Glomerular endothelial cell (primary cell): Measurements from ENCODE around the gene DOK7. TPM values are rescaled to one million over a fixed set of nuclear protein-coding genes. Genes with fewer than 3 reads are reported as not detected.

Experiments used
- DNase-seq: peaks from one replicate; pipeline ENCODE4 v3.0.0-alpha.2; 2011; ENCODE audit warnings: low read depth, low spot score; ENCODE audit errors: extremely low read depth
- total RNA-seq: library from RNA; depleted of rRNA; stranded (reverse); fragments of >200 nt; gene quantifications from 2 replicates; pipeline ENCODE4 v1.2.3, GENCODE V29; 2015

The DOK7 gene
- total RNA-seq, 1 donor from 2014 or later, result not detected

GRCh38 chr4:3426465-3427133 lies 36.5 kb upstream of the DOK7 start:
- DNase-seq, result no peak

DNA sequence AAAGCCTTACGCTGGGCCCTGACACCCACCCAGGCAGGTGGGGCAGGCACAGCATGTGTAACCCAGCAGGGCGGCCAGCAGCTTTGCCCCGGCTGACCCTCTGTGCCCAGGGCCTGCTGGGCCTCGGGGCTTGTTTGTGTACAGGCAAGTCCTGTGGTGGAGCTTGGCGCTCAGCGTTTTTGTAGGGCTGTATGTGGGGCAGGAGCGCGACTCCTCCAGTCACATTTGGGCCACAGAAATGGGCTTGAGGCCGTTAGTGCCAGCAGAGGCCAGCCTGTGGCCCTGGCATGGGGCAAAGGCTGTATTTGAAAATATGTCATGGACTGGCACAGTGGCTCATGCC lies 36.0 kb upstream of the DOK7 start:
- no peak for DNase-seq

GRCh38 chr4:3427706-3428446 lies 35.2 kb upstream of the DOK7 start:
- no peak for DNase-seq

GRCh38 chr4:3429651-3430050 lies 33.5 kb upstream of the DOK7 start:
- DNase-seq, result no peak

GRCh38 chr4:3430524-3430923 lies 32.6 kb upstream of the DOK7 start:
- DNase-seq, result no peak

DNA sequence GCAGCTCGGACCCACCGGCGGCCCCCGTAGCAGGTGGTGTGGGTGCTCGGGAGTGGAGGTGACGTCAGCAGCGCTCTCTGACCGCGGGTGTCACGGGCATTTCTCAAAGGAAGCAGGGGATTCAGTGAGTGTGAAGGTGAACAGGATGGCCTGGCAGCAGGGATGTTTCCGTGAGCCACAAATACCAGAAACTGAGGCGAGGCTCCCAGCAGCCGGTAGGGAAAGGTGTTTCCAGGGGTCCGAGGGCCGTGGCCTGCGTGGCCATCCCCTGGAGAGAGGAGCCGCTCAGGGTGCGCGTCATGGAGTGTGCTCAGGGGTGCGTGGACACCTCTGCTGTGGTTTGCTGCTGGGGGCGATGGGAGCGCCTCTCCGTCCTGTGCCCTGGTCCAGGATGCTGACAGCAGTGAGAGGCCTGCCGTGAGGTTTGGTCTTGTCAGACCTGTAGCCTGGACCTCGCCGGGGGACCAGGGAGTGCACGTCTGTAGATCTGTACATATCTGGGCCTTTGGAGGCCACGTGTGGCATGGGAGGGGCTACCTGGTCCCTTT lies 31.6 kb upstream of the DOK7 start:
- no peak for DNase-seq

DNA sequence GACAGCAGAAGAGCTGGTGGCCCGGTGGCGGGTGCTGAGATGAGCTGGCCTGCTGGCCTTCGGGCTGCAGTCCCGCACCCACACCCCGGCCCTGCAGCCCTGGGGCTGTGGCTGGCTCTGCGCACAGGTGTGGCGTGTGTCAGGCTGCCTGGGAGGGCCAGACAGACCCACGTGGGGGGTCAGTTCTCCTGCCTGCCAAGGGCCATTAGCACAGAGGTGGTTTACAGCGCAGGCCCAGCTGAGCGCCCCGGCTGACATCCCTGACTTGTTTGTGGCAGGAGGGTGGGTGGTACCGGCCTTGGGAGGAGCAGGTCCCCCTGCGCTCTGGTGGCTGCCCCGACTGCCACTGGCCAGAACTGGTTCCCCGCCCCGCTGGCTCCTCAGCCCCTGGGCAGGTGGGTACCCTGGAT lies 30.7 kb upstream of the DOK7 start:
- no peak for DNase-seq

GRCh38 chr4:3433138-3433869 lies 29.8 kb upstream of the DOK7 start:
- DNase-seq, result no peak

DNA sequence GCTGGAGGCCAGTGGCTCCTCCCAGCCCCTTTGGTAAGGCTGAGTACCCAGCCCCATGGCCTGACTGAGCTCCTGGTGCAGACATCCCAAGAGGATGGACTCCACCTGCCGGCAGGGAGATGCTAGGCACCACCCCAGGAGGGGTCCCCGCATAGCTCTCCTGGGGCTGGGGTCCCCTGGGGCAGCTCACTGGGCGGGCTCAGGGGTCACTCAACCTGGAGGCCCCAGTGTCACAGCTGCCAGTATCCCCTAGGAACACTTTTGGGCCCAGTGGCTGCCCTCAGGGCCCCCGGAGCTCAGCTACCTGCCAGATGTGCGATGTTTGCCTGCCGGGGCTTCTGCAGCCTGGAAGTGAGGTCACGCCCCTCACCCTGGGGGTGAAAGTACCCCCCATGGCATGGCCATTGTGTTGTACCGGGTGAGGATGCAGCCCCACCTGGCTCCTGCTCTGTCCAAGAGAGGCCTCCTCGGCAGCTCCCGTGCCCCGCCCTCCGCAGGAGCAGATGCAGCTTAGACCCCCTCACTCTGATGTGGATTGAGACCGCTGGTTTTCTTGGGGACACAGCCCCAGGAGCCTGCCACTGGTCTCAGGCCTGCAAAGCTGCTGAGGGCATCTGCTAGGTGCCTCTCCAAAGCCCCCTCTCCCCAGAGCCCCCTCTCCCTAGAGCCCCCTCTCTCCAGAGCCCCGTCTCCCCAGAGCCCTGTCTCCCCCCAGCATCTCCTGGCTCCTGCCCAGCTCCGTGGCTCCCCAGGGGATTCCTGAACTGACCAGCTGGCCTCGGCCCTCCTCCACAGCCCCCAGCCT lies 28.0 kb upstream of the DOK7 start:
- no peak for DNase-seq

GRCh38 chr4:3435686-3435956 lies 27.5 kb upstream of the DOK7 start:
- no peak for DNase-seq

DNA sequence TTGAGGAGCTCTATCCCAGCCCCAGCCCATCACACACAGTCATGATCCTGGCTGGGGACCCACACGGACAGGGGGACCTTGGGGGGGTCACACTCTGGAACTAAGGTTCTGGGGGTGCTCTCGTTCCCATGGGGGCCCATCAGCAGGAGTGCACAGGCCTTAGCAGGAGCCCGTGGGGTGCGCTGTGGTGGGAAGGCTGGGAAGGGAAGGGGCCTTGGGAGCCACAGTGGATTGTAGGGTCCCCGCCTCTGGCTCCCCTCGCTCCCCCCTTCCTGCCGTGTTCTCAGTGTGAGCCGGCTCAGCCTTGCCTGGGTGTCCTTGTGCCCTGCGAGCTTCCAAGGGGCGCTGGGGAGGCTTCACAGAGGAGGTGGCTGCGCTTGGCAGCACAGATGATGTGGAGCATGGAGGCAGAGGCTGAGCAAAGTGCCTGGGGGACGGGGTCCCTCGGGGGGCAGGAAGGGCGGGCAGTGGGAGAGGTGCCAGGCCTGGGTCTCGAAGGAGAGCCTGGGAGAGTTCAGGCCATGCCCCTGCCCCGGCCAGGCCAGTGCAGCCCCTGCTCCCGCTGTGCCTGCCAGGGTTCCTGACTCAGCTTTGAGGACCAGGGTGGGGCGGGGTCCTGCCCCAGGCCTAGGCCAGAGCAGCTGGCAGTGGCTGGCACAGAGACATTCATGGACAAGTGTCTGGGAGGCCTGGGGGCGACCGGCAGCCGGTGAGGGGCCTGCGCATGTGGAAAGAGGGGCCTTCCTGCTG lies 26.9 kb upstream of the DOK7 start:
- no peak for DNase-seq

DNA sequence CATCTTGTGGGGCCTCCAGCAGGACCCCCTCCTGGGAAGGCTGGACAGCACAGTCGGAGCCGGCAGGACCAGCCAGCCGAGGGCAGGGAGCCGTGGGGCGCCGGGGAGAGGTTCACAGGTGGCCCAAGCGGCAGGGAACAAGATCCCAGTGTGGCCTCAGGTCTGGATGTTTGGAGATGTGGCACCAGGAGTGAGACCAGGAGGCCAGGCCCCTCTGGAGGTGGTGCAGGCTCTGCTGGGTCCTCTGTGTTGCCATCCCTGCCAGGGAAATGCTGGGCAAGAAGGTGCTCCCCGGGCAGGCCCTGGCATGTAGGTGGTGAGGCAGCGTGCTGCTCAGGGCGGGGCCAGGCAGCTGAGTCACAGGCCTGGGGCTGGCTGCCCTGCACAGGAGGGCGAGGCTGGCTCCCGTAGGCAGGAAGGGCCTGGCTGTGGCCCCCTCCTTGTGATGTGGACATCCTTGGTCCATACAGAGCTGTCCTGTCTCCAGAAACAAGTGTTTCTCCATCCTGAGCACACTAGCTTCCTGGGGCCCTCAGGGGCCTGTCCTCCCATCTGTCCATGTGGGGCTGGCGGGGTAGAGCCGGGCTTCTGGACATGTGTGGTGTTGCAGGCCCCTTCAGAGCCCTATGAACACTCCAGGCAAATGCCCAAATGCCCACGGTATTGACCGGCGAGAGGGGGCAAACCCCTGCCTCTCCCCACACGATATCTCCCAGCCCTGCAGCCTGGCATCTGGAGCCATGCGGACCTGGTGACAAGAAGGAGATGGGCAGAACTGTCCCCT lies 26.1 kb upstream of the DOK7 start:
- no peak for DNase-seq

- DNase-seq, result no peak
Observed at GRCh38 chr4:3437582-3437936, 25.5 kb upstream of the DOK7 start.

DNA sequence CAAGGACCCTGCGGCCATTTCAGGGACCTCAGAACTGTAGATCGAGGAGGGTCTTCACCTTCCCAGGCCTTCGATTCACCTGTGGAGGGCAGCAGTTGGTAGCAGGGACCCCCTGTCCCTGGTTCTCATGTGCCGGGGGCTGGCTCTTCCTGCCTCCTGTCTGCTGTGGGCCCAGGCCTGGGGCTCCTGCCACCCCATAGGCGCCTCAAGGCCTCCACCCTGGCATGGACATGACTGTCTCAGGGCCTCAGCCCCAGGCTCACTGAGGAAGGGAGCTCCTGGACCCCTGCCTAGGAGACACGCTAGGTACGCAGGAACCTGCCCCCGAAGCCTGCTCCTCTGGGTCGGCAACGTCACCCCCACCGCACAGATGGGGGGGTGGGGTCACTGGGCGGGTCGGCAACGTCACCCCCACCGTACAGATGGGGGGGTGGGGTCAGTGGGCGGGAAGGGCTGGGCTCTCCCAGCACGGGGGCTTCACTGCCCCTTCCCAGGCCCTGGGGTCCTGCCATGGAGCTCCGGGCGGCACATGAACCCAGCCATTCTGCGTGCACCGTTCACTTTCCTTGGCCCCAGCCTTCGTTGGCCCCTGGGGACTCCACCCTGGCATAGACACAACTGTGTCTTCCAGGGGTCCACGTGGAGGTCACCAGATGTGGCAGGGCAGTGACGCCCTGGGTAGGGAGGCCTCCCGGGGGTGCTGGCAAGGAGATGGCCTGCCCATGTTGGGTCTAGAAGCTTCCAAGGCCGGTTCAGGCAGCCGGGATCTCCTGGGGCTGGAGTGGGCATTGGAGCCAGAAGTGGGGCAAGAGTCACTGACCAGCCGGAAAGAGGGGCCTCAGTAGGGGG lies 24.9 kb upstream of the DOK7 start:
- no peak for DNase-seq

DNA sequence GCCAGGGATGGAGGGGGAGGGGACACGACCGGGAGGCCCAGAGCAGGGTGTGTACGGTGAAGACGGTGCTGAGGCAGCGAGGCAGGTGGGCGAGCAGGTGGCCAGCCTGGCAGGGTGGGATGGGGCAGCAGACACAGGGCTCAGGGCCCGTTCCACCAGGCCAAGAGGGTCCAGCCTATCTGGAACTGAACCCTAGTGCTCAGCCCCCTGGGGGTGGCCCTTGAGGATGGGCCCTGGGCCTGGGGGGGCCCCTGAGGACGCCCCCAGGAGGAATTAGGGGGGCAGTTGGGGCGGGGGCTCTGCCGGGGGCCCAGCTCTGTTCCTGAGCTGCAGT lies 24.3 kb upstream of the DOK7 start:
- DNase-seq, result no peak

- no peak for DNase-seq
Observed at GRCh38 chr4:3439391-3439790, 23.7 kb upstream of the DOK7 start.

- no peak for DNase-seq
Observed at GRCh38 chr4:3440011-3440410, 23.1 kb upstream of the DOK7 start.

GRCh38 chr4:3440979-3441500 lies 22.1 kb upstream of the DOK7 start:
- no peak for DNase-seq
